NCI-H146 treated with DMSO at 0.1 percent for 48 hours (cell line): ENCODE data around the gene SP1.
"Not testable (repeated sequence)": the region's sequence is repeated elsewhere in the genome, so short reads cannot be mapped to it uniquely, and the experiment has no call there.

Experiments used
- DNase-seq: peaks from one replicate; lab custom pipeline; 2025; ENCODE audit not compliant: unreplicated experiment; lab: John Stamatoyannopoulos, UW

The SP1 gene

DNA sequence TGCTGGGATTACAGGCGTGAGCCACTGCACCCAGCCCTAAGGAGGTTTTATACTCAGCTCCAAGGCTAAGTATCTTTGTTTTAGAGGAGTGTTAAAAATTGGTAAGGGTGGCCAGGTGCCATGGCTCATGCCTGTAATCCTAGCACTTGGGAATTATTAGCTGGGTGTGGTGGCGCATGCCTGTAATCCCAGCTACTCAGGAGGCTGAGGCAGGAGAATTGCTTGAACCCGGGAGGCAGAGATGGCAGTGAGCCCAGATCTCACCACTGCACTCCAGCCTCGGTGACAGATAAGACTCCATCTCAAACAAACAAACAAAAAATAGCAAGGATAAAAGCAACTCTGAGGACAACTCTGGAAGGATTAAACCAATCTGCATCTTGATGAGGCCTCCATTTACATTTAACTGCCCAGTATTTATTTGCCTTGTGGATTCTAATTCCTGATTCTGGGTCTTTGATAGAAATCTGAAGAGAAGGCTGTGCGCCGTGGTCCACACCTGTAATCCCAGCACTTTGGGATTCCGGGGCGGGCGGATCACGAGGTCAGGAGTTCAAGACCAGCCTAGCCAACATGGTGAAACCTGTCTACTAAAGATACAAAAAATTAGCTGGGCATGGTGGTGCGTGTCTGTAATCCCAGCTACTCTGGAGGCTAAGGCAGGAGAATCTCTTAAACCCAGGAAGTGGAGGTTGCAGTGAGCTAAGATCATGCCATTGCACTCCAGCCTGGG, 64.8 kb downstream of the SP1 start:
- DNase-seq: not testable (repeated sequence)

- DNase-seq: no peak
Measured at GRCh38 chr12:53450936-53451335, 71.0 kb downstream of the SP1 start.

DNA sequence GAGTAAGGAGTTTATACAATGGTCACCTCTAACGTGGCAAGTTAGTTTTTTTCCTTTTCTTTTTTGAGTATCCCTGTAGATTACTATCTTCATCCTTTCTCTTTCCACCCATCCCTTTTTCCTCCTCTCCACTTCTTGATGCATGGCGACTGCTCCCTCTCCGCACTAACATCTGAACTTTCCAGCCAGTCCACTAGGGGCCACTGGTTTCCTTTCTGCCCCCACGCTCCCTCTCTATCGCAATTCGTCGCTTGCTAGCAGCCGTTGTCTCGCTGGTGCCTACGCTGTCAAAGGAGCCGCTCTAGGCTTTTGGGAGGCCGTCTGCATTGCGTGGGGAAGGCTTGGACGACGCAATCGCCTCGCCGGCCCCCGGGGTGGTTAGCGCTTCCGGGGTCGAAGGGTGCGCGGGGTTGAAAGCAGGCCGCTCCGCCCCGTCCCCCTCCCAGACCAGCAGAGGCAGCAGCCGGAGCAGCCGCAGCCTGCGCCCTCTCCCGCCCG, 71.7 kb downstream of the SP1 start, which contains the start of gene PCBP2:
TSS of gene PCBP2 (plus strand) at position 442 of the 498 bp plus-strand sequence. CDS start 2,699 bp downstream, outside the sequence.
- DNase-seq: peak; percentile 99

- DNase-seq: peak; percentile 79
Measured at GRCh38 chr12:53452159-53453077, 72.4 kb downstream of the SP1 start.

GRCh38 chr12:53453953-53454640, 74.1 kb downstream of the SP1 start:
- DNase-seq: no peak

DNA sequence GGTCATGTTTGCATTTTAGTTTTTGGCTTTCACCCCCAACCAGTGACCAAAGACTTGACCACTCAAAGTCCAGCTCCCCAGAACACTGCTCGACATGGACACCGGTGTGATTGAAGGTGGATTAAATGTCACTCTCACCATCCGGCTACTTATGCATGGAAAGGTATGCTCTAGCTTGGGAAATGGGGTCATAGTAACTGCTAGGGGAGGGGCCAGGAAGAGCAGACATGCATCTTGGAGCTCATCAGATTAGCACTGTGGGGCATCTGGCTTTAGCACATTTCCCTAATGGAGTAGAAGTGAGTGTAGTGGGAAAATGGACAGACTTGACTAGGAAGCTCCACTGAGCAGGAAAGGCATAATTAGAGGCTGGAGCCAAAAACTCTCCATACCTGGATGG, 74.7 kb downstream of the SP1 start:
- DNase-seq: no peak

DNA sequence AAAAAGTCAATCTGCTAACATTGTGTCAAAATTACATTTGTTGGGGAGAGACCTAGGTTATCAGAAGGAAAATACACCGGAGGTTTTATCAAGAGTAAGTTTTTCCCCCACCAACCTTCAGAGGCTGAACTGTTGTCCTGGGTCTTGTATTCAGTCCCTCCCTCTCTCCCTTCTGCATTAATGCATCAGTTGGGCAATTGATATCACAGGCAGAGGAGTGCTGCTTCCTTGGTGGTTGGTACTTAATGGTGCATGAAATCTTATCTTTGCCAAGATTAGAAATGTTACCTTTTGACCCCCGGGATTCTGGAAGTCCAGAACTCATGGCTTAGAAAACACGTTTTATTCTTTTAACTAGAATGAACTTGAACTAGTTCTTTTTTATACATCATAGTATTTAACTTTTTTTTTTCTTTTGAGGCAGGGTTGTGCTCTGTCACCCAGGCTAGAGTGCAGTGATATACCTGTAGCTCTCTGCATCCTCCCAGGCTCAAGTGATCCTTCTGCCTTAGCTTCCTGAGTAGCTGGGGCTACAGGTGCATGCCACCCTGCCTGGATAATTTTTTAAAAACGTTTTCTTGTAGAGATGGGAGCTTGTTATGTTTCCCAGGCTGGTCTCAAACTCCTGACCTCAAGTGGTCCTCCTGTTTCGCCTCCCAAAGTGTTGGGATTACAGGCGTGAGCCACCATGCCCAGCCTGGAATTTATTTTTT, 76.8 kb downstream of the SP1 start:
- no peak for DNase-seq

DNA sequence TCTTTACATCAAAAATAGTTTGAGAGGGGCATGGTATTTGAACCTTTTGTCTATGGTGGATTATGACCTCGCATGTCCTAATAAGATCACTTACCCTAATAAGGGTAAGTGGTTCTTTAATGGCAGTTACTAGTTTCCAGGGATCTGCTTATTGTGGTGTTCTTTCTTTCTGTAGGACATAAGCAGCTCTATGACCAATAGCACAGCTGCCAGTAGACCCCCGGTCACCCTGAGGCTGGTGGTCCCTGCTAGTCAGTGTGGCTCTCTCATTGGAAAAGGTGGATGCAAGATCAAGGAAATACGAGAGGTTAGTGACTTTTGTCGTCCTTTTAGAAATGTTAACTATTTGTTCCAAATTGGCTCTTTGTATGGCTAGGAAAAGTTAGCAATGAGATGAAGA, 79.1 kb downstream of the SP1 start:
- no peak for DNase-seq

GRCh38 chr12:53461059-53461458, 81.1 kb downstream of the SP1 start:
- DNase-seq: no peak

GRCh38 chr12:53461591-53461990, 81.6 kb downstream of the SP1 start:
- DNase-seq: no peak

DNA sequence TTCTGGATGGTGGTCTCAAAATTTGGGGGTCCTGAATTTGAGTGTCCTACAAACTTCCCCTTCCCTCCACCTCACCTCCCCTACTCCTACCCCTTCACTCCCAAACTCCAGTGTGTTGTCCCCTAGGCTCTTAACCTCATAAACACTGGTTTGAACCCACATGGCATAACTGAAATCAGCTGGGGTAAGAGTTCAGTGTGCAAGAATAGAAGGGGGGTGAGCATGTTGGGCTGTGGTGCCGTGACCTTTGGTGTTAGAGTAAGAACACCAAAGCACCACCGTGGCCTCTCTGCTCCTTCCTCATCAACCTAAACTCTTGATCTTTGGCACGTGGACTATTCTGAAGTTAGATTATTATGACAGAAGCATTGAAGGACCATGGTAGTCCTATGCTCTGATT, 83.0 kb downstream of the SP1 start:
- DNase-seq: no peak

- no peak for DNase-seq
Measured at GRCh38 chr12:53463802-53464560, 84.0 kb downstream of the SP1 start.

DNA sequence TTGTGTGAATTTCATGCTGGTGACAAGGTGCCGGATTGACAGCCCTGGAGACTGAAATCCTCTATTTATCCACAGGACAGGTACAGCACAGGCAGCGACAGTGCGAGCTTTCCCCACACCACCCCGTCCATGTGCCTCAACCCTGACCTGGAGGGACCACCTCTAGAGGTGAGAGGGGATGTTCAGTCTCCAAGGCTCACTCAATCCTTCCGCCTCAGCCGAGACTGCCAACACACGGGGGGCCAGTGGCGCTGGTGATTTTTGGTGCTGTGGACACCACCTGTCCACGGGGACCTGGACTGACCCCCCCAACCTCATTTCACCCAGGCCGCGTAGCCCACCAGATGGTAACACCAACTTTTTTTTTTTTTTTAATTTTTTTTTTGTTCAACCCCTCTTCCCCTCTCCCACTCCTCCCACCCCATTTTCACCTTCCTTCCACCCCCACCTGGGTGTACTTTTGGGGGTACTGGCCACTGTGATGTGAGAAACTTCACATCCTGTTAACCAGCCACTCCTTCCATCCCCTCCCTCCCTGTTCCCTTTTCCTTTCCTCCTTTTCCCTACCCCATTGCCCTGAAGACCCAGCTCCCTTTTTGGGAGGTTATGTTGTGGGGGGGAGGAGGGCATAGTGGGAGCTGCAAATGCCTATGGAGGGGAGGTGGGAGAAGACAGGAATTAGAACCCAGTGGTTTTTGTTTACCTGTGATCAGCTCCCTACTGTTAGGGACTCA, 84.9 kb downstream of the SP1 start:
- DNase-seq: no peak

GRCh38 chr12:53465679-53466078, 85.7 kb downstream of the SP1 start:
- DNase-seq: no peak
